Measurements from ENCODE around the gene ARID1B. TPM values are rescaled to one million over a fixed set of nuclear protein-coding genes. Genes with fewer than 3 reads are reported as not detected.

Gene ARID1B
- total and polyA plus RNA-seq, 4 donors: 7.0 to 49.0 (median 24.2) TPM

- Histone ChIP-seq H3K27me3 (ENCODE audit: control insufficient read depth in 4 of 4, insufficient read depth in 4 of 4, low read length in 3 of 4) (no peaks in the 10 kb centered on the region), H3K4me3 (ENCODE audit: low read depth in 1 of 3, low read length in 3 of 3) (no peak overlapping the region), H3K27ac (ENCODE audit: low read depth in 1 of 2, low read length in 2 of 2) (no peak overlapping the region), H3K9ac (ENCODE audit: low read depth in 1 of 2, low read length in 2 of 2) (no peak overlapping the region), H3K4me1 (ENCODE audit: control insufficient read depth in 4 of 4, insufficient read depth in 4 of 4, low read length in 3 of 4) (peaks cover 15 to 35% (median 26%) of the 10 kb centered on the region in 4 donors), H3K36me3 (ENCODE audit: control insufficient read depth in 4 of 4, insufficient read depth in 3 of 4, low read depth in 1 of 4, low read length in 3 of 4) (no peaks in the 10 kb centered on the region), H3K9me3 (ENCODE audit: control insufficient read depth in 4 of 4, low read length in 3 of 4) (no peaks in the 10 kb centered on the region)
- TF ChIP-seq RAD21 (IDR thresholded peaks at IDR 0.05): no peak
- DNase-seq (ENCODE audit: low spot score): no peak
Measured at GRCh38 chr6:156960525-156960924, 183.3 kb downstream of the ARID1B start.

GRCh38 chr6:156961282-156961892, 184.2 kb downstream of the ARID1B start:
- no peak for DNase-seq (ENCODE audit: low spot score)
- WGBS: 94% methylated on average over 17 of the region's 17 CpGs
- H3K36me3 ChIP-seq (ENCODE audit: control insufficient read depth in 4 of 4, insufficient read depth in 3 of 4, low read depth in 1 of 4, low read length in 3 of 4): no peaks in the 10 kb centered on the region
- H3K9me3 ChIP-seq (ENCODE audit: control insufficient read depth in 4 of 4, low read length in 3 of 4): no peaks in the 10 kb centered on the region
- no peak overlapping the region for H3K27ac ChIP-seq (ENCODE audit: low read depth in 1 of 2, low read length in 2 of 2)
- H3K9ac ChIP-seq (ENCODE audit: low read depth in 1 of 2, low read length in 2 of 2): no peak overlapping the region
- no peak for TF ChIP-seq JUND (IDR thresholded peaks at IDR 0.05)
- no peak for TF ChIP-seq RXRA (IDR thresholded peaks at IDR 0.05)
- TF ChIP-seq FOXA1 (IDR thresholded peaks at IDR 0.05): no peak
- no peak for TF ChIP-seq ZBTB33 (IDR thresholded peaks at IDR 0.05)
- no peak for TF ChIP-seq MAX (IDR thresholded peaks at IDR 0.05)
- no peak for TF ChIP-seq REST (IDR thresholded peaks at IDR 0.05)
- TF ChIP-seq TAF1 (conservative IDR thresholded peaks at IDR 0.05): no peak
- no peak for TF ChIP-seq HNF4A (conservative IDR thresholded peaks at IDR 0.05)
- TF ChIP-seq CTCF (IDR thresholded peaks at IDR 0.05; ENCODE audit: low read depth, low read length, missing input control): no peak
- no peak for TF ChIP-seq ATF3 (IDR thresholded peaks at IDR 0.05)
- TF ChIP-seq YY1 (IDR thresholded peaks at IDR 0.05): no peak
- no peak for TF ChIP-seq NR2F2 (IDR thresholded peaks at IDR 0.05)
- no peak overlapping the region for H3K4me3 ChIP-seq (ENCODE audit: low read depth in 1 of 3, low read length in 3 of 3)
- no peaks in the 10 kb centered on the region for H3K27me3 ChIP-seq (ENCODE audit: control insufficient read depth in 4 of 4, insufficient read depth in 4 of 4, low read length in 3 of 4)
- H3K4me1 ChIP-seq (ENCODE audit: control insufficient read depth in 4 of 4, insufficient read depth in 4 of 4, low read length in 3 of 4): peaks cover 8 to 32% (median 22%) of the 10 kb centered on the region in 4 donors

Data from liver (tissue), 9 donors.